DMS114 treated with DMSO at 0.1 percent for 48 hours (cell line): Measurements from ENCODE around the gene OCSTAMP.

Source experiments
- DNase-seq: peaks from one replicate; lab custom pipeline; 2025; ENCODE audit not compliant: unreplicated experiment; lab: John Stamatoyannopoulos, UW

OCSTAMP gene

GRCh38 chr20:46554828-46555227 is 4.4 kb upstream of the OCSTAMP start:
- no peak for DNase-seq

GRCh38 chr20:46553926-46554325 is 3.5 kb upstream of the OCSTAMP start:
- DNase-seq: no peak

- no peak for DNase-seq
Measured at GRCh38 chr20:46552460-46553420, 2.3 kb upstream of the OCSTAMP start.

GRCh38 chr20:46551522-46552381 is 1.3 kb upstream of the OCSTAMP start:
- no peak for DNase-seq

- no peak for DNase-seq
Measured at GRCh38 chr20:46549188-46549972, 1.1 kb downstream of the OCSTAMP start.

- no peak for DNase-seq
Measured at GRCh38 chr20:46548688-46549087, 1.8 kb downstream of the OCSTAMP start.

- no peak for DNase-seq
Measured at GRCh38 chr20:46547995-46548394, 2.5 kb downstream of the OCSTAMP start.

GRCh38 chr20:46546936-46547335 is 3.5 kb downstream of the OCSTAMP start:
- DNase-seq: no peak

- DNase-seq: no peak
Measured at GRCh38 chr20:46546298-46546697, 4.2 kb downstream of the OCSTAMP start.

- DNase-seq: no peak
Measured at GRCh38 chr20:46545827-46546138, 4.7 kb downstream of the OCSTAMP start.

GRCh38 chr20:46545077-46545826 is 5.2 kb downstream of the OCSTAMP start:
- DNase-seq: no peak

GRCh38 chr20:46544576-46544975 is 5.9 kb downstream of the OCSTAMP start:
- DNase-seq: no peak

- no peak for DNase-seq
Measured at GRCh38 chr20:46543959-46544358, 6.5 kb downstream of the OCSTAMP start.

- DNase-seq: no peak
Measured at GRCh38 chr20:46543033-46543432, 7.4 kb downstream of the OCSTAMP start.

- no peak for DNase-seq
Measured at GRCh38 chr20:46541229-46541935, 9.1 kb downstream of the OCSTAMP start.

- DNase-seq: no peak
Measured at GRCh38 chr20:46539113-46539512, 11.3 kb downstream of the OCSTAMP start.

- no peak for DNase-seq
Measured at GRCh38 chr20:46530640-46531039, 19.8 kb downstream of the OCSTAMP start.

GRCh38 chr20:46523696-46524328 is 26.6 kb downstream of the OCSTAMP start:
- no peak for DNase-seq

GRCh38 chr20:46523108-46523507 is 27.3 kb downstream of the OCSTAMP start:
- DNase-seq: no peak
